ENCODE results near the gene METTL24.
"Not testable (repeated sequence)": the region's sequence is repeated elsewhere in the genome, so short reads cannot be mapped to it uniquely, and the experiment has no call there.

METTL24 gene

GRCh38 chr6:110250058-110250457, 108.1 kb downstream of the METTL24 start:
- no peak for DNase-seq

- no peak for DNase-seq
Observed at GRCh38 chr6:110246900-110247546, 111.1 kb downstream of the METTL24 start.

DNA sequence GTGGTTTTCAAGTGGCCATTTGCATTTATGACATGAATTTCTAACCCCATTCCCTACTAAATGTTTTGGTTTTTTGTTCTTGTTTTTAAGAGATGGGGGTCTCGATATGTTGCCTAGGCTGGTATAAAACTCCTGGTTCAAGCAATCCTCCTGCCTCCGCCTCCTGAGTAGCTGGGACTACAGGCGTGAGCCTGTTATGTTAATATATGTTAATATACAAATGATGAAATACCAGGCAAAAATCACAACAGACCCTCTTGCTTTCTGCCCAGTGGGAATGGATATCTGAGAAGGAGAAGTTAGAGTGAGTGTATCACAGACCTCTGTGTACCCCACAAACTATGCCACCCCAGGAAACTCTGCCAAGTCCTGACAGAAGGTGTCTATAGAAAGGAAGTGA, 111.8 kb downstream of the METTL24 start:
- DNase-seq = no peak

GRCh38 chr6:110244621-110245020, 113.5 kb downstream of the METTL24 start:
- not testable (repeated sequence) for DNase-seq

DNA sequence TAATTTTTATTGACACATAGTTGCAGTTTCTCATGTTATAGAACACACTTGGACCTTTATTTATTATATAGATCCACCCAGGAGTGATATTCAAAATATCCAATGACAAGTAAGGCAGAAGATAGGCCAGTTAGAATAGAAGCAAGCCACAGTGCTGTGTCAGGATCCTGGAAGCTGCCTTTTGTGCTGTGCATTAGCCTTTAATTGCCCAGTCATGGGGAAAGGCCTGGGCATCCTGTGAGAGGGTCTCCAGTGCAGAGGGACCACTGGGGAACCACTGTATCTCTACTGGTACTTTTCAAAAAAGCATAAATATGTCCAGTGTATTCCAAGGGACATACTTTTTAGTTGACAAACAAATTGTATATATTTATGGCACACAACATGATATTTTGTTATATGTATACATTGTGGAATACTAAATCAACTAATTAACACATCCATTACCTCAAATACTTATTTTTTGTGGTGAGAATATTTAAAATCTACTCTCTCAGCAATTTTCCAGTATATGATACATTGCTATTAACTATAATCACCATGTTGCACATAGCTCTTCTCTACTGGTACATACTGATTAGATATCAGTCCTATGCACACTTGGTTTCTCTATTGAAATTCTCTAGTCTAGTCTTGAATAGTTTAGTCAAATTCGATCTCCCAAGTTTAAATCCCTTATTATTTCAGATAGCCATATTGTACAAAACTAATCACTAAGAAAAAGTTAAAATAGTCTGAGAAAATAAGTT, 118.4 kb downstream of the METTL24 start:
- DNase-seq = no peak

- not testable (repeated sequence) for DNase-seq
Observed at GRCh38 chr6:110236007-110236406, 122.1 kb downstream of the METTL24 start.

- no peak for DNase-seq
Observed at GRCh38 chr6:110233770-110234374, 124.3 kb downstream of the METTL24 start.

DNA sequence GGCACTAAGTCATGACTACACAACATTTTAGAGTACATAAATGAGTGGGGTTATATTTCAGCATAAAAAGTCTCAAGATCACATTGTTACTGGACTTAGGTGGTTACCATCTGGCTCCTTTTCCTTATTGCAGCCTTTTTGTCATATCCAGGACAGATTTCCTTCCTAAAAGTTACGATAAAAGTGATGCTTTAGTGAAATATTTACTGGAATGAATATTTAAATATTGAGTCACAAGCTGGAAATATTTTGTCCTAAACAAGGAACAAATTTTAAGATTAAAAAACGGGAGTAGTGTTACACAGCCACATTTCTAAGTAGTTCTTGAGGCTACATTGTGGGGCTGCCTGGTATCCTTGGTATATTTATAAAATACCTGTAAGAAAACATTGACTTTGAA, 125.7 kb downstream of the METTL24 start:
- DNase-seq = no peak

DNA sequence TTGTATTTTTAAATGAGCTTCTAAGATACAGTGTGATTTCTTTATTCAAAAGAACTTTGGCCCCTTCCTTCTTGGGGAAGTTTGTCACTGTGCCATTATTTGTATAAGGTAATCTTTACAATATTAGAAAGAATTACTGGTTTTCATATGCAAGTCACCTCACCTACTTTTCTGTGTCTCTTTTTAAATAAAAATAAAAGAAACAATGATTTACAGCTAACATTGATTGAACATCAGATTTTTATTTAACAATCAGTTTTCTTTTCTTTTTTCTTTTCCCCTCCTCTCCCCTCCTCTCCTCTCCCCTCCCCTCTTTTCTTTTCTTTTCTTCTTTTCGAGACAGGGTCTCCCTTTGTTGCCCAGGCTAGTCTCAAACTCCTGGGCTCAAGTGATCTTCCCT, 131.9 kb downstream of the METTL24 start:
- no peak for DNase-seq

GRCh38 chr6:110221738-110222137, 136.4 kb downstream of the METTL24 start:
- no peak for DNase-seq

GRCh38 chr6:110217266-110217665, 140.9 kb downstream of the METTL24 start:
- DNase-seq = no peak

DNA sequence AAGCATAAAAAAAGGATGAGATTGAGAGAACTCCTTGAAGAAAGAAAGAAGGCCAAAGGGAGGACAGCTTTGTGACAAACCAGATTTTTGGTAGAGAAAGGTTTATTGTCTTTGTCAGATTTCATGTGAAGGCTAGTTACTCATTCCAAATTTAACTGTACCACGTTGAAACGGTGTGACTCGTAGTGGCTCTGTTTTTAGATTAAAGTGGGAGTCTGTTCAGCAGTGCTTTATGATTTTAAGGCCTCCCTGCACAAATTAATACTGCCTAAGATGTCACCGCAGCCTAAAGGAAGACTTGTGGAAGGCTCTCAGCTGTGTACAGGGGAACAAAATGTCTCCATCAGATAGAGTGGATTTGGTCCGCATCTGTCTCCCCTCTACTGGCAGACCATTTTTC, 142.0 kb downstream of the METTL24 start:
- DNase-seq = no peak

- DNase-seq = no peak
Observed at GRCh38 chr6:110214338-110214737, 143.8 kb downstream of the METTL24 start.

- no peak for DNase-seq
Observed at GRCh38 chr6:110211753-110212152, 146.4 kb downstream of the METTL24 start.

DNA sequence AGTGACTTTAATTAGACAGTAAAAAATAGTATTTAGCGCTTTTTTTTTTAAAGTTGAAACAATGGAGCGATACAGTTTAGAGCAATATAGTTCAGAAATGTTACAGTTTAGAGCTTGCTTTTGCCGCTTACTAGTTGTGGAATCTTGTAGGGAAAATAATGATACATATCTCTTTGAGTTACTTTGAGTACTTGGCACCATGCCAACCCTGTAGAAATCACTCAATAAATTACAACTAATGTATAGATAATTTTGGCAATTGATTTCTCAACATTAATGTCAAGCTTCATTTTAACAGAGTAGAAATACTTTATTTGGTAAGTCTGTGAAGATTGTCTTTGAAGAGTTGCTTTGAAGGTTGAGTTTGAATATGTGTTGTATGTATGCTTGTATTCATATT, 150.5 kb downstream of the METTL24 start:
- no peak for DNase-seq

DNA sequence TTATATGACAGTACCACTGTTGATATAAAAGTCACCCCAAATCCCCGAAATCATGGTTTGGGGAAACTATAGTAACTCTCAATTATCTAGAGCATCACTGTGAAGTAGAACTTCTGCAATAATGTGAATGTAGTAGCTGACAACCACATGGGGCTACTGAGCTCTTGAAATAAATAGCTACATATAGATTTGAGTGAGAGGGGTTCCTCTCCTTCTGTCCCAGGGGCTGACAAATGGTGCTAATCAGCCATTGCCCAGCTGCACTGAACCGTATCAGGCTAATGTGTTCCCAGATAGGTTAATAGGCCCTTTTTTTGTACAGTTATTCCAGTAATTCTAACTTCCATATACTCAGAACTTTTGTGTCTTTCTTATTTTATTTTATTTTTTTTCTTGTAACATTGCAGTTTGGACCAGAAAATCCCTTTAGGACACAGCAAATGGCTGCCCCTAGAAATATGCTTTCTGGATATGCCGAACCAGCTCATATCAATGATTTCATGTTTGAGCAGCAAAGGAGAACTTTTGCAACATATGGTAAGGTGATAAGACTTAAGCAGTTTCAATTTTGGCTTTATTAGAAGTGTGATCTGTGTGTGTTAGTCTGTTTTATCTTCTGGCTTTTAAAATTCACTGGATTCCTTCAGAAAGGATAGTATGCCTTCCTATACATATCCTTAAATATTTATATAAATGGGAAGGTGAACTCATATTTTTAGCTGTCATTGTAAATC, 156.8 kb downstream of the METTL24 start:
- DNase-seq = no peak

- no peak for DNase-seq
Observed at GRCh38 chr6:110198561-110198960, 159.6 kb downstream of the METTL24 start.

DNA sequence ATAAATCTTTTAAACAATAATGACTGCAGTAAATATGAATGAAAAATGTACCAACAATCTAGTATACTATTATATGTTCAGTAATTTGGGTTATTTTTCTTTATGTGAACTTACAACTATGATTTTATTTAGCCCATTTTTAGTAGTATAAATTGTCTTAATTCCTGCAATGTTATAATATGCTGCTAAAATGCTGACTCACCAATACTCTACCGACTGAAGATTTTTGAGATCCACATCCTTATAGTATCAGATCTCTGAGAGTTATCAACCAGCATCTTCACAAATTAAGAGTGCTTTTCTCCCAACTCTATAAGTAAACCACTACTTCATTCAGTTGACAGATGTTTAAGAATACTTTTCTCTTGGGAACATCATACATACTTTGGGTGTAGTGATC, 161.3 kb downstream of the METTL24 start:
- DNase-seq = no peak

GRCh38 chr6:110195639-110196038, 162.5 kb downstream of the METTL24 start:
- DNase-seq = no peak
